Measurements from ENCODE around the gene SPATA32.

DNA sequence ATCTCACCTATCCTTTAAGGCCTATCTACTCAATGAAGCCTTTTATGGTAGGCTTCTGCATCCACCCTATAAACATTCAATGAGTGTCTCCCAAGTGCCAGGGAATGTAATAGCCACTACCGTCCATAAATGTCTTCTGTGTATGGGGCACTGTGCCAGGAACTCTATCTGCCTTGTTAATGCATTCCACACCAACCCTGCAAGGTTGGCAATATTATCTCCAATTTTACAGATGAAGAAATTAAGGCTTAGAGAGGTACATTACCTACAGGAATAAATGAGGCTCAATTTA lies 34.9 kb upstream of the SPATA32 start:
- no peak for TF ChIP-seq ZFP3 (CRISPR knock-in tag; IDR thresholded peaks at IDR 0.05)
- no peak for TF ChIP-seq ARNTL (CRISPR knock-in tag; IDR thresholded peaks at IDR 0.05; ENCODE audit: borderline replicate concordance, low read depth)
- TF ChIP-seq, protein P1, sequence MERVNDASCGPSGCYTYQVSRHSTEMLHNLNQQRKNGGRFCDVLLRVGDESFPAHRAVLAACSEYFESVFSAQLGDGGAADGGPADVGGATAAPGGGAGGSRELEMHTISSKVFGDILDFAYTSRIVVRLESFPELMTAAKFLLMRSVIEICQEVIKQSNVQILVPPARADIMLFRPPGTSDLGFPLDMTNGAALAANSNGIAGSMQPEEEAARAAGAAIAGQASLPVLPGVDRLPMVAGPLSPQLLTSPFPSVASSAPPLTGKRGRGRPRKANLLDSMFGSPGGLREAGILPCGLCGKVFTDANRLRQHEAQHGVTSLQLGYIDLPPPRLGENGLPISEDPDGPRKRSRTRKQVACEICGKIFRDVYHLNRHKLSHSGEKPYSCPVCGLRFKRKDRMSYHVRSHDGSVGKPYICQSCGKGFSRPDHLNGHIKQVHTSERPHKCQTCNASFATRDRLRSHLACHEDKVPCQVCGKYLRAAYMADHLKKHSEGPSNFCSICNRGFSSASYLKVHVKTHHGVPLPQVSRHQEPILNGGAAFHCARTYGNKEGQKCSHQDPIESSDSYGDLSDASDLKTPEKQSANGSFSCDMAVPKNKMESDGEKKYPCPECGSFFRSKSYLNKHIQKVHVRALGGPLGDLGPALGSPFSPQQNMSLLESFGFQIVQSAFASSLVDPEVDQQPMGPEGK (CRISPR knock-in tag; IDR thresholded peaks at IDR 0.05; ENCODE audit: borderline replicate concordance) = no peak
- no peak for TF ChIP-seq ZC3H10 (CRISPR knock-in tag; IDR thresholded peaks at IDR 0.05)
- no peak for TF ChIP-seq CSDC2 (CRISPR knock-in tag; IDR thresholded peaks at IDR 0.05)
- TF ChIP-seq, protein P2, sequence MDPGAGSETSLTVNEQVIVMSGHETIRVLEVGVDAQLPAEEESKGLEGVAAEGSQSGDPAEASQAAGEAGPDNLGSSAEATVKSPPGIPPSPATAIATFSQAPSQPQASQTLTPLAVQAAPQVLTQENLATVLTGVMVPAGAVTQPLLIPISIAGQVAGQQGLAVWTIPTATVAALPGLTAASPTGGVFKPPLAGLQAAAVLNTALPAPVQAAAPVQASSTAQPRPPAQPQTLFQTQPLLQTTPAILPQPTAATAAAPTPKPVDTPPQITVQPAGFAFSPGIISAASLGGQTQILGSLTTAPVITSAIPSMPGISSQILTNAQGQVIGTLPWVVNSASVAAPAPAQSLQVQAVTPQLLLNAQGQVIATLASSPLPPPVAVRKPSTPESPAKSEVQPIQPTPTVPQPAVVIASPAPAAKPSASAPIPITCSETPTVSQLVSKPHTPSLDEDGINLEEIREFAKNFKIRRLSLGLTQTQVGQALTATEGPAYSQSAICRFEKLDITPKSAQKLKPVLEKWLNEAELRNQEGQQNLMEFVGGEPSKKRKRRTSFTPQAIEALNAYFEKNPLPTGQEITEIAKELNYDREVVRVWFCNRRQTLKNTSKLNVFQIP (CRISPR knock-in tag; IDR thresholded peaks at IDR 0.05; ENCODE audit: borderline replicate concordance, low read depth) = no peak
- no peak for TF ChIP-seq OSR1 (CRISPR knock-in tag; IDR thresholded peaks at IDR 0.05)
- TF ChIP-seq CSRNP3 (CRISPR knock-in tag; IDR thresholded peaks at IDR 0.05) = no peak
- TF ChIP-seq TCF4 (CRISPR knock-in tag; IDR thresholded peaks at IDR 0.05; ENCODE audit: borderline replicate concordance) = no peak
- TF ChIP-seq RARB (CRISPR knock-in tag; IDR thresholded peaks at IDR 0.05) = no peak
- no peak for TF ChIP-seq PPARA (CRISPR knock-in tag; IDR thresholded peaks at IDR 0.05; ENCODE audit: borderline replicate concordance)

Data from SK-N-SH treated with all-trans-retinoic acid at 6 μM for 48 hours (cell line).